Heart left ventricle (tissue), 16 donors: ENCODE measurements around the gene TPTE. TPM values are rescaled to one million over a fixed set of nuclear protein-coding genes. Genes with fewer than 3 reads are reported as not detected.
"Not testable (repeated sequence)": the region's sequence is repeated elsewhere in the genome, so short reads cannot be mapped to it uniquely, and the experiment has no call there.

Experiments
- ATAC-seq, 4 donors: fragments of 200-7000 bp; cut with Tn5 transposase; one replicate each; pipeline ENCODE4 v1.9.1; 2020 to 2022; ENCODE audit warnings: moderate library complexity in 4 of 4, mild to moderate bottlenecking in 3 of 4, moderate number of reproducible peaks in 1 of 4
- DNase-seq, 5 donors: peaks; one replicate each; pipeline ENCODE4 v3.0.0-alpha.2; 2020
- H3K27ac ChIP-seq, 12 donors: fragments of 200-600 bp; sonication (generic) in 4 of 12; one replicate each; pipeline versions ENCODE4 v1.5.0 to v1.8.0; 2016 to 2022; ENCODE audit warnings: mild to moderate bottlenecking in 2 of 12
- H3K27me3 ChIP-seq, 9 donors: fragments of 200-600 bp; sonication (generic) in 2 of 9; one replicate each; pipeline versions ENCODE4 v1.5.1 to v1.8.0; 2016 to 2022; ENCODE audit warnings: mild to moderate bottlenecking in 3 of 9
- H3K36me3 ChIP-seq, 9 donors: fragments of 200-600 bp; sonication (generic) in 2 of 9; one replicate each; pipeline versions ENCODE4 v1.5.0 to v1.8.0; 2018 to 2022; ENCODE audit warnings: mild to moderate bottlenecking in 2 of 9
- H3K4me1 ChIP-seq, 12 donors: fragments of 200-600 bp; sonication (generic) in 4 of 12; one replicate each; pipeline versions ENCODE4 v1.5.0 to v1.8.0; 2016 to 2022; ENCODE audit warnings: mild to moderate bottlenecking in 3 of 12
- H3K4me3 ChIP-seq, 12 donors: fragments of 200-600 bp; sonication (generic) in 4 of 12; one replicate each; pipeline versions ENCODE4 v1.5.0 to v1.8.0; 2017 to 2022; ENCODE audit warnings: mild to moderate bottlenecking in 9 of 12, moderate library complexity in 4 of 12
- H3K9me3 ChIP-seq, 12 donors: fragments of 200-600 bp; sonication (generic) in 4 of 12; one replicate each; pipeline versions ENCODE4 v1.5.0 to v1.8.0; 2016 to 2022; ENCODE audit warnings: mild to moderate bottlenecking in 1 of 12
- CTCF ChIP-seq, 12 donors: fragments of 200-600 bp; sonication (generic) in 4 of 12; IDR thresholded peaks; one replicate each; pipeline versions ENCODE4 v1.5.0 to v1.8.0; 2018 to 2022; ENCODE audit warnings: antibody characterized with exemption in 12 of 12, mild to moderate bottlenecking in 5 of 12
- POLR2A ChIP-seq, 2 donors: fragments of 450-650 bp; IDR thresholded peaks; one replicate each; pipeline ENCODE4 v1.6.1; 2017; ENCODE audit warnings: antibody characterized with exemption in 2 of 2, mild to moderate bottlenecking in 2 of 2, moderate library complexity in 2 of 2
- WGBS, 4 donors: extraction: QIAGEN DNeasy Blood & Tissue Kit in 2 of 4; methylation state at CpG; one replicate each; pipeline versions ENCODE4 v1.1.5 to v1.1.7; 2013 to 2018; 5-methylcytosine and 5-hydroxymethylcytosine counted together
- intact Hi-C, 10 donors: fragments of 100-400 bp; cut with DNase I; formaldehyde crosslinking; loops; one replicate each; pipeline versions ENCODE4 v1.11.1 to v1.14.2; 2022
- long read RNA-seq, 3 donors: library from polyadenylated mRNA; unstranded; transcript quantifications; one replicate each; pipeline ENCODE4 v2.0.0, GENCODE V29; 2020 to 2021
- polyA plus RNA-seq, 2 donors: library from polyadenylated mRNA; stranded (reverse); fragments of 200-250 nt; gene quantifications; one replicate each; pipeline ENCODE4 v1.2.3, GENCODE V29; 2013
- total RNA-seq, 9 donors: library from RNA; depleted of rRNA in 2 of 9; stranded (reverse); fragments of >200 nt in 2 of 9; fragmentation: NEBNext Ultra II Directional in 3 of 9; extraction: Animal tissue kit (Norgen Biotek cat#: 25700) in 3 of 9; gene quantifications; one replicate each; pipeline versions ENCODE4 v1.1.0 to v1.2.4, GENCODE V29; 2016 to 2023
- donor health status: ischemic (EF 13 %, LVEDD 7.1; RV severe dilation, severe dysfunction).
- donor health status: healthy with polysubstance abuse.
- donor health status: DM: no; HTN: yes; CAD: no.
- donor health status: DM: no; HTN: no; CAD: no.
- donor health status: ischemic (EF 25% LVEDD 6.9; RV normal size, moderate dysfunction).
- donor health status: ischemic (EF 25% LVEDD 5.7; RV mildly dilated, moderate dysfunction).
- donor health status: healthy.
- donor health status: DM: yes; HTN: yes; CAD: no.
- donor health status: ischemic (EF 35%, LVEDD 5.7; RV mildly dilated, moderate dysfunction).
- donor health status: nonischemic (EF 11% LVEDD 7.7; RV severe dilation, severe dysfunction).
- donor health status: DM: yes; HTN: yes; CAD: no.
- donor health status: PGD.
- donor health status: ischemic (EF 29% LVEDD 5.4; RV normal size, mild dysfunction).
- donor health status: nonischemic (EF 23%, LVEDD 6.1; RV moderate dilation, normal function).

TPTE gene
- total RNA-seq (not detected), polyA plus RNA-seq (not detected)
- long read RNA-seq, donor 1, result 0 reads
- long read RNA-seq, donor 2, result 0 reads
- long read RNA-seq, donor 3, result 0 reads

- 56 to 69% (median 61%) methylated on average over 61 to 66 of the region's 66 CpGs for WGBS, 4 donors
- intact Hi-C loops, result no loop called here
- DNase-seq (peak in 1 of 5 donors; percentile 64), ATAC-seq (peak in 1 of 4 donors; percentile 48)
- Histone ChIP-seq H3K27me3 (peaks cover 0 to 9% (median 0%) of the 10 kb centered on the region in 9 donors), H3K4me1 (no peaks in the 10 kb centered on the region), H3K36me3 (no peaks in the 10 kb centered on the region), H3K27ac (no peak within 1 kb of the TSS), H3K9me3 (peaks cover 0 to 49% (median 4%) of the 10 kb centered on the region in 12 donors), H3K4me3 (no peak within 1 kb of the TSS)
- TF ChIP-seq CTCF (IDR thresholded peaks at IDR 0.05) (no peak), POLR2A (IDR thresholded peaks at IDR 0.05) (no peak)
Measured at GRCh38 chr21:10521091-10521598, at the start of gene TPTE. TSS of gene TPTE (plus strand) at chr21:10521583. CDS start at chr21:10538724, 17,141 bp downstream.

DNA sequence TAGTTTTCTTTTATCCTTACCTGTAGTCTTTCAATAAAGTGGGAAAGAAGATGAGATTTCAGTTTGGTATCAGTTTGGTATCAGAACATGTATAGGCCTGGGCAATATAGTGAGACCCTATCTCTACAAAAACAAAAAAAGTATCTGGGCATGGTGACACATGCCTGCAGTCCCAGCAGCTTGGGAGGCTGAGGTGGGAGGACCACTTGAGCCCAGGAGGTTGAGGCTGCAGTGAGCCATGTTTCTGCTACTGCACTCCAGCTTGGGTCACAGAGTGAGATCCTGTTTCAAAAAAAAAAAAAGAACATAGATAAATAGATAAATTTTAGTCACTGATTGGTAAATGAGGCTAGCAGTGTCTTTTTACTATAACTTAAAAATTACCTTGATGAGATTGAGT is 49.4 kb upstream of the TPTE start:
- H3K27me3 ChIP-seq, H3K4me3 ChIP-seq, H3K27ac ChIP-seq, H3K36me3 ChIP-seq, ATAC-seq, H3K4me1 ChIP-seq, intact Hi-C loops, DNase-seq: not testable (repeated sequence)
- H3K9me3 ChIP-seq, result peaks cover 0 to 17% (median 0%) of the 10 kb centered on the region in 12 donors

GRCh38 chr21:10477794-10478193 is 43.6 kb upstream of the TPTE start:
- H3K36me3 ChIP-seq, H3K27me3 ChIP-seq, H3K4me1 ChIP-seq, ATAC-seq, H3K4me3 ChIP-seq, intact Hi-C loops, H3K27ac ChIP-seq: not testable (repeated sequence)
- H3K9me3 ChIP-seq, result peaks cover 0 to 12% (median 0%) of the 10 kb centered on the region in 12 donors
- DNase-seq, result peak in 1 of 5 donors; percentile 65
- WGBS, 4 donors, result 51 to 59% (median 55%) methylated on average over 7 of the region's 7 CpGs

GRCh38 chr21:10479875-10480274 is 41.5 kb upstream of the TPTE start:
- peak in 3 of 4 donors; percentile 28 to 54 (median 48) for ATAC-seq
- H3K4me1 ChIP-seq, intact Hi-C loops, H3K4me3 ChIP-seq, H3K27me3 ChIP-seq, H3K36me3 ChIP-seq, DNase-seq, H3K27ac ChIP-seq: not testable (repeated sequence)
- peaks cover 0 to 15% (median 0%) of the 10 kb centered on the region in 12 donors for H3K9me3 ChIP-seq
- 30 to 37% (median 34%) methylated on average over 4 of the region's 4 CpGs for WGBS, 4 donors

- ATAC-seq, H3K27me3 ChIP-seq, H3K4me1 ChIP-seq, DNase-seq, H3K4me3 ChIP-seq, H3K9me3 ChIP-seq, H3K36me3 ChIP-seq, intact Hi-C loops, H3K27ac ChIP-seq: not testable (repeated sequence)
- 43 to 53% (median 50%) methylated on average over 2 to 3 of the region's 3 CpGs for WGBS, 4 donors
Measured at GRCh38 chr21:10484864-10485263, 36.5 kb upstream of the TPTE start.

DNA sequence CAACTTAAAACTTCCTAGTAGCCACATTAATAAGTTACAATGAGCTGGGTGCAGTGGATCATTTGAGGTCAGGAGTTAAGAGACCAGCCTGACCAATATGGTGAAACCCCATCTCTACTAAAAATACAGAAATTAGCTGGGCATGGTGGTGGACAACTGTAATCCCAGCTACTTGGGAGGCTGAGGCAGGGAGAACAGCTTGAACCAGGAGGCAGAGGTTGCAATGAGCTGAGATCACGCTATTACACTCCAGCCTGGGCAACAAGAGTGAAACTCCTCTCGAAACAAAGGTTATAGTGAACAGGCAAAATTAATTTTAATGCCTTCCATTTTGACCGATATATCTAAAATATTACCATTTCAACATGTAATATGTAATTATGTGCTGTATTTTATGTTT is 30.9 kb upstream of the TPTE start:
- H3K36me3 ChIP-seq, H3K4me1 ChIP-seq, DNase-seq, H3K9me3 ChIP-seq, H3K4me3 ChIP-seq, ATAC-seq, H3K27me3 ChIP-seq, H3K27ac ChIP-seq, intact Hi-C loops: not testable (repeated sequence)
- WGBS, 4 donors, result 52 to 57% (median 53%) methylated on average over 3 of the region's 3 CpGs

GRCh38 chr21:10511116-10511515 is 10.3 kb upstream of the TPTE start:
- DNase-seq (no peak), ATAC-seq (no peak)
- no peak for TF ChIP-seq POLR2A (IDR thresholded peaks at IDR 0.05)
- TF ChIP-seq CTCF (IDR thresholded peaks at IDR 0.05), result no peak
- intact Hi-C loops, result no loop called here
- H3K36me3 ChIP-seq, result no peaks in the 10 kb centered on the region
- no peak overlapping the region for H3K27ac ChIP-seq
- WGBS, 4 donors, result 58 to 66% (median 61%) methylated on average over 6 of the region's 6 CpGs
- no peaks in the 10 kb centered on the region for H3K4me1 ChIP-seq
- H3K27me3 ChIP-seq, result no peaks in the 10 kb centered on the region
- H3K9me3 ChIP-seq, result peaks cover 0 to 34% (median 0%) of the 10 kb centered on the region in 12 donors
- H3K4me3 ChIP-seq, result no peak overlapping the region

- intact Hi-C loops, H3K36me3 ChIP-seq, H3K4me3 ChIP-seq, ATAC-seq, H3K4me1 ChIP-seq, DNase-seq, H3K27ac ChIP-seq, H3K27me3 ChIP-seq: not testable (repeated sequence)
- WGBS, 4 donors, result 78 to 82% (median 79%) methylated on average over 3 of the region's 3 CpGs
- H3K9me3 ChIP-seq, result peaks cover 0 to 49% (median 1%) of the 10 kb centered on the region in 12 donors
Measured at GRCh38 chr21:10516889-10517288, 4.5 kb upstream of the TPTE start.

DNA sequence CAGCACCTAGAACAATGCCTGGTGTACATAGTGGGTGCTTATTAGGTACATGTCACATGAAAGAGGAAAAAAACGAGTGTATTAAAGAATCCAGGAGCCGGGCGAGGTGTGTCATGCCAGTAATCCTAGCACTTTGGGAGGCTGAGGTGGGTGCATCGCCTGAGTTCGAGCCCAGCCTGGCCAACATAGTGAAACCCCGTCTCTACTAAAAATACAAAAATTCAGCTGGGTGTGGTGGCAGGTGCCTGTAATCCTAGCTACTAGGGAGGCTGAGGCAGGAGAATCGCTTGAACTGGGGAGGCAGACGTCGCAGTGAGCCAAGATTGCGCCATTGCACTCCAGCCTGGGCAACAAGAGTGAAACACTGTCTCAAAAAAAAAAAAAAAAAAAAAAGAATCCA is 3.5 kb upstream of the TPTE start:
- peaks cover 0 to 42% (median 3%) of the 10 kb centered on the region in 12 donors for H3K9me3 ChIP-seq
- DNase-seq, H3K4me1 ChIP-seq, H3K4me3 ChIP-seq, H3K27me3 ChIP-seq, H3K27ac ChIP-seq, H3K36me3 ChIP-seq, ATAC-seq, intact Hi-C loops: not testable (repeated sequence)
- WGBS, 4 donors, result 71 to 75% (median 73%) methylated on average over 10 of the region's 10 CpGs
